Kidney (tissue), 14 donors: ENCODE data around the gene KLHL8. TPM values are rescaled to one million over a fixed set of nuclear protein-coding genes. Genes with fewer than 3 reads are reported as not detected.

Experiments used
- DNase-seq, 5 donors: peaks; one replicate each; pipeline ENCODE4 v3.0.0-alpha.2; 2013 to 2020
- FAIRE-seq: peaks from 2 replicates; lab custom pipeline; 2012; peaks lifted over from hg19 to GRCh38; lab: Jason Lieb, UNC
- H3K27ac ChIP-seq, 2 donors: one replicate each; pipeline ENCODE4 v1.7.0; 2013; ENCODE audit warnings: low read depth in 2 of 2, low read length in 2 of 2, inconsistent platforms in 1 of 2
- H3K27me3 ChIP-seq: one replicate; pipeline ENCODE4 v1.7.1; 2013; ENCODE audit warnings: low read length, inconsistent platforms; ENCODE audit not compliant: control insufficient read depth, insufficient read depth
- H3K36me3 ChIP-seq, 3 donors: one replicate each; pipeline versions ENCODE4 v1.7.0 to v1.7.1; 2013; ENCODE audit warnings: low read length in 3 of 3, control low read depth in 1 of 3, inconsistent platforms in 1 of 3; ENCODE audit not compliant: insufficient read depth in 3 of 3, control insufficient read depth in 2 of 3
- H3K4me1 ChIP-seq, 3 donors: one replicate each; pipeline versions ENCODE4 v1.7.0 to v1.7.1; 2013; ENCODE audit warnings: low read length in 3 of 3, inconsistent platforms in 1 of 3, low read depth in 1 of 3; ENCODE audit not compliant: control insufficient read depth in 2 of 3, insufficient read depth in 2 of 3
- H3K4me3 ChIP-seq, 3 donors: one replicate each; pipeline versions ENCODE4 v1.7.0 to v1.8.1; 2013; ENCODE audit warnings: low read length in 3 of 3, control low read depth in 1 of 3, inconsistent platforms in 1 of 3
- H3K9ac ChIP-seq, 3 donors: one replicate each; pipeline versions ENCODE4 v1.7.0 to v1.7.1; 2013; ENCODE audit warnings: low read length in 3 of 3, control low read depth in 1 of 3, inconsistent platforms in 1 of 3
- H3K9me3 ChIP-seq, 3 donors: one replicate each; pipeline versions ENCODE4 v1.7.0 to v1.7.1; 2013; ENCODE audit warnings: low read length in 3 of 3, control low read depth in 1 of 3, inconsistent platforms in 1 of 3; ENCODE audit not compliant: control insufficient read depth in 2 of 3, insufficient read depth in 1 of 3
- intact Hi-C: fragments of 100-400 bp; cut with DNase I; formaldehyde crosslinking; loops from one replicate; pipeline ENCODE4 v1.11.1; 2022
- polyA plus RNA-seq: library from polyadenylated mRNA; stranded (reverse); fragments of 350-450 nt; fragmentation: Illumina TruSeq; extraction: RNeasy Lipid Tissue Mini Kit (QIAGEN cat#74804); gene quantifications from one replicate; pipeline ENCODE4 v1.2.3, GENCODE V29; 2014; ENCODE audit warnings: low read depth, low replicate concordance; ENCODE audit not compliant: insufficient read depth
- total RNA-seq: library from RNA; stranded (reverse); fragmentation: NEBNext Ultra II Directional; extraction: Animal tissue kit (Norgen Biotek cat#: 25700); gene quantifications from one replicate; pipeline ENCODE4 v1.2.1, GENCODE V29; 2021
- TF ChIP-seq, protein P1 (sequence below): IDR thresholded peaks from 3 replicates; pipeline ENCODE4 v1.5.1; 2012; ENCODE audit warnings: mild to moderate bottlenecking, moderate library complexity, borderline replicate concordance; ENCODE audit not compliant: insufficient read depth; ENCODE audit errors: extremely low read depth
- donor health status: control.
- donor health status: control.
- donor health status: control.
- donor health status: control.
- donor health status: control.
- donor health status: DM: yes; HTN: yes; CAD: no.
- donor health status: Normal renal cell carcinoma (clear cell type).

Gene KLHL8
- total and polyA plus RNA-seq, 2 donors from 2014 or later, result 5.9 to 14.6 TPM

DNA sequence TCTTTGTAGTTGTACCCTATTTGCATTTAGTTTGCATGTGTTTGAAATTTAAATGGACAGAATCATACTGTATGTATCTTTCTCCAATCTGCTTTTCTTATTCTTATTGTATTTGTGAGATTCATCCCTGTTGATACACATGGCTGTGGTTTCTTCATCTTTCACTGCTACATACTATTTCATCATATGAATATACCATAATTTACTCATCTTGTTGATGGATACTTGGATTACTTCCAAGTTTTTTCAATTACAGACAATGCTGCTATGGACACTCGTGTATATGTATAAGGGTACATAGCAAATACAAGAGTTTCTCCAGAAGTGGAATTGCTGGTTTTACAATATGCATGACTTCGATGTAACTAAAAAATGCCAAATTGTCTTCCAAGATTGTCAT is 11.8 kb upstream of the KLHL8 start:
- no peaks in the 10 kb centered on the region for H3K9me3 ChIP-seq
- H3K4me3 ChIP-seq, result no peak overlapping the region
- DNase-seq (no peak), FAIRE-seq (no peak)
- TF ChIP-seq, protein P1, sequence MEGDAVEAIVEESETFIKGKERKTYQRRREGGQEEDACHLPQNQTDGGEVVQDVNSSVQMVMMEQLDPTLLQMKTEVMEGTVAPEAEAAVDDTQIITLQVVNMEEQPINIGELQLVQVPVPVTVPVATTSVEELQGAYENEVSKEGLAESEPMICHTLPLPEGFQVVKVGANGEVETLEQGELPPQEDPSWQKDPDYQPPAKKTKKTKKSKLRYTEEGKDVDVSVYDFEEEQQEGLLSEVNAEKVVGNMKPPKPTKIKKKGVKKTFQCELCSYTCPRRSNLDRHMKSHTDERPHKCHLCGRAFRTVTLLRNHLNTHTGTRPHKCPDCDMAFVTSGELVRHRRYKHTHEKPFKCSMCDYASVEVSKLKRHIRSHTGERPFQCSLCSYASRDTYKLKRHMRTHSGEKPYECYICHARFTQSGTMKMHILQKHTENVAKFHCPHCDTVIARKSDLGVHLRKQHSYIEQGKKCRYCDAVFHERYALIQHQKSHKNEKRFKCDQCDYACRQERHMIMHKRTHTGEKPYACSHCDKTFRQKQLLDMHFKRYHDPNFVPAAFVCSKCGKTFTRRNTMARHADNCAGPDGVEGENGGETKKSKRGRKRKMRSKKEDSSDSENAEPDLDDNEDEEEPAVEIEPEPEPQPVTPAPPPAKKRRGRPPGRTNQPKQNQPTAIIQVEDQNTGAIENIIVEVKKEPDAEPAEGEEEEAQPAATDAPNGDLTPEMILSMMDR, result no peak
- H3K4me1 ChIP-seq, result no peaks in the 10 kb centered on the region
- intact Hi-C loops, result loop anchor here (10.0 kb wide), 2 partner anchors 77 to 317 kb away; no protein-coding TSS in a partner anchor
- H3K36me3 ChIP-seq, result no peaks in the 10 kb centered on the region
- no peak overlapping the region for H3K27ac ChIP-seq
- no peaks in the 10 kb centered on the region for H3K27me3 ChIP-seq
- H3K9ac ChIP-seq, result no peak overlapping the region

DNA sequence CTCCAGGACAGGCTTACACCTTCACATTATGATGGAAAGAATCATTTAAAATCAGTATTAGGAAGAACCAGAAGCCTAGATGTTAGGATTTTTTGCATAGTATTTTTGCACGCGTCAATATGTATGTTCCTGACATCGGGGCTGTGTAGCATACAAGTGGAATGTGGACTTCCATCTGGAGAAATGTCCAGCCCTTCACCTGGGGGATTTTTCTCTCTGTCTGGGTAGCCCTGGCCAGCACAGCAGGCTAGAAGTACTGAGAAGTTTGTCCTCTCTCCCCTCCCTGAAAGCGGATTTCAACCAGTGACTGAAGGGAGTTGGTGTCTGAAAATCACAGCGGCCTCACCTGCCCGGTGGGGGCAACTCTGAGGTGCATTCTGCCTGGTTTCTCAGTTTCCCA is 10.4 kb upstream of the KLHL8 start:
- Histone ChIP-seq H3K4me3 (no peak overlapping the region), H3K36me3 (no peaks in the 10 kb centered on the region), H3K27ac (no peak overlapping the region), H3K4me1 (no peaks in the 10 kb centered on the region), H3K9ac (no peak overlapping the region), H3K9me3 (no peaks in the 10 kb centered on the region), H3K27me3 (no peaks in the 10 kb centered on the region)
- FAIRE-seq (no peak), DNase-seq (no peak)
- intact Hi-C loops, result loop anchor here (10.0 kb wide), 2 partner anchors 76 to 316 kb away; no protein-coding TSS in a partner anchor
- TF ChIP-seq, protein P1, result no peak

DNA sequence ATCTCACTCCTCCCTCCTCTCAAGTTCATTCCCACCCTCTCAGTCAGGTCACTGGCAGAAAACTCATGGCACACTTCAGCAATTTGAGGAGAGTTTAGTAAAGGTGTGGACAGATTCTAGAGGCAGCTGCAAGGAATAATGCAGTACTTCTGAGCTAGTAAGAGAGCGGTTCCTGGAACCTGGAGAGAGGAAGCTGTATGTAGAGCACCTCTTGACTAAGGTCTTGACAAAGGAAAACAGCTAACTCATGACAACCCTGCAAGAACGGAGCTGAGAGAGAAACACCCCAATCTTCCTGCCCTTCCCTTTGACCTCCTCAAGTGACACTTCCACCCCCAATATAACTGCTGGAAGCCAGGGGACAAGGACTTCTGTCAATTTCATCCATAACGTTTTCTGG is 9.6 kb upstream of the KLHL8 start:
- H3K4me3 ChIP-seq, result no peak overlapping the region
- H3K4me1 ChIP-seq, result no peaks in the 10 kb centered on the region
- no peak overlapping the region for H3K9ac ChIP-seq
- TF ChIP-seq, protein P1, result no peak
- H3K36me3 ChIP-seq, result no peaks in the 10 kb centered on the region
- no peaks in the 10 kb centered on the region for H3K9me3 ChIP-seq
- FAIRE-seq, result no peak
- no peak for DNase-seq
- no peaks in the 10 kb centered on the region for H3K27me3 ChIP-seq
- intact Hi-C loops, result loop anchor here (10.0 kb wide), 2 partner anchors 75 to 315 kb away; no protein-coding TSS in a partner anchor
- no peak overlapping the region for H3K27ac ChIP-seq
